GM23338 (cell line): ENCODE results near the gene SLC44A1. TPM values are rescaled to one million over a fixed set of nuclear protein-coding genes. Genes with fewer than 3 reads are reported as not detected.
A peak's percentile ranks its signal among the peaks of the same experiment; 100 is the strongest.

ENCODE experiments used
- ATAC-seq: fragments of 200-7000 bp; cut with Tn5 transposase; 3 replicates; pipeline ENCODE4 v1.9.1; 2020
- DNase-seq: peaks from one replicate; pipeline ENCODE4 v3.0.0-alpha.2; 2015; ENCODE audit warnings: low spot score
- H2AFZ ChIP-seq: fragments of 200-600 bp; sonication (generic); 2 replicates; pipeline ENCODE4 v1.8.0; 2016; ENCODE audit warnings: antibody characterized with exemption, mild to moderate bottlenecking, moderate library complexity
- H3F3A ChIP-seq: fragments of 200-600 bp; sonication (generic); replicated peaks from 2 replicates; pipeline ENCODE4 v1.8.0; 2017; ENCODE audit warnings: antibody characterized with exemption, mixed run types, low read depth
- H3K27ac ChIP-seq: fragments of 200-600 bp; sonication (generic); 2 replicates; pipeline ENCODE4 v1.6.1; 2016; ENCODE audit warnings: low read depth
- H3K27me3 ChIP-seq: fragments of 200-600 bp; sonication (generic); 2 replicates; pipeline ENCODE4 v1.8.0; 2016; ENCODE audit warnings: mild to moderate bottlenecking, mixed run types, moderate library complexity; ENCODE audit not compliant: insufficient read depth
- H3K36me3 ChIP-seq: fragments of 200-600 bp; sonication (generic); 2 replicates; pipeline ENCODE4 v1.8.0; 2016; ENCODE audit warnings: mild to moderate bottlenecking; ENCODE audit not compliant: insufficient read depth
- H3K4me1 ChIP-seq: fragments of 200-600 bp; sonication (generic); 2 replicates; pipeline ENCODE4 v1.8.0; 2016; ENCODE audit warnings: mild to moderate bottlenecking, moderate library complexity; ENCODE audit not compliant: insufficient read depth
- H3K4me2 ChIP-seq: fragments of 200-600 bp; sonication (generic); 2 replicates; pipeline ENCODE4 v1.7.1; 2017; ENCODE audit warnings: mixed run types
- H3K4me3 ChIP-seq: fragments of 200-600 bp; sonication (generic); 2 replicates; pipeline ENCODE4 v1.6.1; 2016; ENCODE audit warnings: mixed run types
- H3K79me2 ChIP-seq: fragments of 200-600 bp; sonication (generic); replicated peaks from 2 replicates; pipeline ENCODE4 v1.8.0; 2017; ENCODE audit warnings: mild to moderate bottlenecking; ENCODE audit not compliant: insufficient read depth
- H3K9me2 ChIP-seq: fragments of 200-600 bp; sonication (generic); 2 replicates; pipeline ENCODE4 v1.8.0; 2017; ENCODE audit not compliant: insufficient read depth
- H4K20me1 ChIP-seq: fragments of 200-600 bp; sonication (generic); replicated peaks from 2 replicates; pipeline ENCODE4 v1.8.0; 2017; ENCODE audit warnings: mild to moderate bottlenecking; ENCODE audit not compliant: insufficient read depth
- H3K27ac Mint-ChIP-seq: 2 replicates; pipeline ENCODE4 v1.8.0; 2020; ENCODE audit warnings: inconsistent platforms, mild to moderate bottlenecking, moderate library complexity, mixed read lengths
- H3K27me3 Mint-ChIP-seq: 3 replicates; pipeline ENCODE4 v1.8.0; 2022; ENCODE audit warnings: low read depth, mild to moderate bottlenecking, moderate library complexity, mixed read lengths, inconsistent platforms; ENCODE audit not compliant: insufficient read depth, poor library complexity
- H3K36me3 Mint-ChIP-seq: 3 replicates; pipeline ENCODE4 v1.8.0; 2021; ENCODE audit warnings: low read depth, mild to moderate bottlenecking, inconsistent platforms, moderate library complexity, mixed read lengths
- H3K4me1 Mint-ChIP-seq: 3 replicates; pipeline ENCODE4 v1.8.0; 2020; ENCODE audit warnings: mild to moderate bottlenecking, inconsistent platforms, mixed read lengths
- H3K4me3 Mint-ChIP-seq: 3 replicates; pipeline ENCODE4 v1.8.0; 2021; ENCODE audit warnings: moderate library complexity, mild to moderate bottlenecking, inconsistent platforms, mixed read lengths
- H3K9me3 Mint-ChIP-seq: 3 replicates; pipeline ENCODE4 v1.8.0; 2020; ENCODE audit warnings: moderate library complexity, mild to moderate bottlenecking, inconsistent platforms, mixed read lengths
- CREB1 ChIP-seq: fragments of 250-450 bp; sonication (Bioruptor Pico); IDR thresholded peaks from 2 replicates; pipeline ENCODE4 v1.5.0; 2020; ENCODE audit warnings: low read depth, mild to moderate bottlenecking, moderate library complexity
- CTCF ChIP-seq, 2 experiments: fragments of 200-600 bp in 1 of 2; sonication (generic) in 1 of 2; conservative IDR thresholded peaks; 2 replicates each; pipeline versions ENCODE4 v1.5.1 to v1.6.1; 2016 to 2017; ENCODE audit warnings: antibody characterized with exemption in 2 of 2, low read depth in 2 of 2, mild to moderate bottlenecking in 2 of 2, moderate library complexity in 1 of 2
- ETS1 ChIP-seq: IDR thresholded peaks from 2 replicates; pipeline ENCODE4 v1.6.1; 2016; ENCODE audit warnings: antibody characterized with exemption
- EZH2 ChIP-seq: fragments of 200-600 bp; sonication (generic); IDR thresholded peaks from one replicate; pipeline ENCODE4 v1.8.0; 2017; ENCODE audit warnings: antibody characterized with exemption, mild to moderate bottlenecking, low read depth; ENCODE audit not compliant: unreplicated experiment
- EZH2phosphoT487 ChIP-seq: fragments of 200-600 bp; sonication (generic); IDR thresholded peaks from one replicate; pipeline ENCODE4 v1.8.1; 2018; ENCODE audit warnings: antibody characterized with exemption; ENCODE audit not compliant: unreplicated experiment
- JUNB ChIP-seq: IDR thresholded peaks from one replicate; pipeline ENCODE4 v1.6.1; 2016; ENCODE audit warnings: antibody characterized with exemption; ENCODE audit not compliant: unreplicated experiment
- NANOG ChIP-seq: IDR thresholded peaks from 2 replicates; pipeline ENCODE4 v1.6.1; 2016; ENCODE audit warnings: antibody characterized with exemption, borderline replicate concordance
- POLR2AphosphoS5 ChIP-seq: IDR thresholded peaks from 2 replicates; pipeline ENCODE4 v1.6.1; 2016; ENCODE audit warnings: antibody characterized with exemption, low read depth
- STAT1 ChIP-seq: IDR thresholded peaks from one replicate; pipeline ENCODE4 v1.6.1; 2016; ENCODE audit warnings: antibody characterized with exemption; ENCODE audit not compliant: unreplicated experiment
- ZNF114 ChIP-seq: fragments of 250-450 bp; sonication (Bioruptor Pico); IDR thresholded peaks from 2 replicates; pipeline ENCODE4 v1.5.0; 2020; ENCODE audit warnings: mild to moderate bottlenecking, moderate library complexity
- ZNF331 ChIP-seq: fragments of 250-450 bp; sonication (Bioruptor Pico); IDR thresholded peaks from 2 replicates; pipeline ENCODE4 v1.5.0; 2020; ENCODE audit warnings: low read depth, mild to moderate bottlenecking, moderate library complexity
- polyA plus RNA-seq: library from polyadenylated mRNA; unstranded; fragments of >200 nt; fragmentation: Nextera tagmentation; extraction: Ambion mirVana; gene quantifications from 2 replicates; pipeline ENCODE4 v1.2.1, GENCODE V29; 2016
- total RNA-seq: library from RNA; depleted of rRNA; stranded (reverse); fragments of >200 nt; shearing (Covaris generic); gene quantifications from 2 replicates; pipeline ENCODE4 v1.2.3, GENCODE V29; 2014

Gene SLC44A1
- total and polyA plus RNA-seq, 2 experiments from 2014 or later = 14.9 to 75.0 TPM

- DNase-seq = peak; percentile 95
- Histone ChIP-seq H2AFZ (peak within 1 kb of the TSS; percentile 99), H3K36me3 (no peaks in the 10 kb centered on the region), H3K27ac (no peak within 1 kb of the TSS), H3K9me2 (no peaks in the 10 kb centered on the region), H4K20me1 (0 out of 2 replicates have a peak, but pooled peaks cover 3% of the 10 kb centered on the region), H3K27me3 (no peaks in the 10 kb centered on the region), H3K4me3 (peak within 1 kb of the TSS; percentile 95), H3K4me2 (peak within 1 kb of the TSS; percentile 81), H3K4me1 (peaks cover 11% of the 10 kb centered on the region), H3F3A (no peaks in the 10 kb centered on the region; the same call in 1 of the 2 replicates), H3K79me2 (peaks cover 39% of the 10 kb centered on the region)
- Mint-ChIP-seq H3K27me3 (peaks cover 3% of the 10 kb centered on the region), H3K36me3 (no peaks in the 10 kb centered on the region), H3K4me1 (peaks cover 27% of the 10 kb centered on the region), H3K27ac (peak within 1 kb of the TSS; percentile 45; the same call in 1 of the 2 replicates), H3K4me3 (peak within 1 kb of the TSS; percentile 87), H3K9me3 (peaks cover 3% of the 10 kb centered on the region; the same call in 1 of the 3 replicates)
- ATAC-seq = peak; percentile 90
- TF ChIP-seq CTCF (conservative IDR thresholded peaks at IDR 0.05; ENCODE audit: low read depth in 2 of 2) = peak; percentile 22 to 51; a peak in 3 of 4 replicates
- TF ChIP-seq NANOG = no peak
- no peak for TF ChIP-seq ZNF331
- no peak for TF ChIP-seq STAT1
- no peak for TF ChIP-seq JUNB
- peak; percentile 74; the same call in 1 of the 2 replicates for TF ChIP-seq POLR2AphosphoS5
These were observed 203.7 kb downstream of the SLC44A1 start, which contains the start of gene FSD1L for GRCh38 chr9:105447814-105448812. Gene FSD1L, plus strand, starts transcription at chr9:105448034. Its CDS starts 187 bp downstream, at chr9:105448221.

- H3K4me3 Mint-ChIP-seq = peak overlapping the region; percentile 87
- peaks cover 3% of the 10 kb centered on the region; the same call in 1 of the 3 replicates for H3K9me3 Mint-ChIP-seq
- no peaks in the 10 kb centered on the region for H3K36me3 Mint-ChIP-seq
- Histone ChIP-seq H3K27ac (no peak overlapping the region), H3K36me3 (no peaks in the 10 kb centered on the region), H3K4me2 (peak overlapping the region; percentile 81), H3K4me3 (peak overlapping the region; percentile 95), H3K4me1 (peaks cover 11% of the 10 kb centered on the region), H3K27me3 (no peaks in the 10 kb centered on the region), H3K79me2 (peaks cover 48% of the 10 kb centered on the region), H3F3A (no peaks in the 10 kb centered on the region; the same call in 1 of the 2 replicates), H4K20me1 (0 out of 2 replicates have a peak, but pooled peaks cover 3% of the 10 kb centered on the region), H2AFZ (no peak overlapping the region), H3K9me2 (no peaks in the 10 kb centered on the region)
- ATAC-seq = no peak
- no peak overlapping the region for H3K27ac Mint-ChIP-seq
- peaks cover 27% of the 10 kb centered on the region for H3K4me1 Mint-ChIP-seq
- H3K27me3 Mint-ChIP-seq = peaks cover 3% of the 10 kb centered on the region
- DNase-seq = no peak
- TF ChIP-seq EZH2phosphoT487 (no peak), EZH2 (no peak), ETS1 (no peak), CTCF (conservative IDR thresholded peaks at IDR 0.05; ENCODE audit: low read depth in 2 of 2) (no peak), JUNB (no peak), ZNF331 (no peak), CREB1 (CRISPR knock-in tag) (no peak), ZNF114 (CRISPR knock-in tag) (no peak), STAT1 (no peak), POLR2AphosphoS5 (no peak)
These were observed 204.6 kb downstream of the SLC44A1 start for GRCh38 chr9:105449081-105449480.
